T-helper 1 cell treated with Interleukin-12 subunit alpha and Interleukin-12 subunit beta and Interleukin-4 antibody, amounts not matched to agents 30 ng/mL and 1 ng/mL, for 36 hours (primary cell): ENCODE measurements around the gene PLCB4. TPM values are rescaled to one million over a fixed set of nuclear protein-coding genes. Genes with fewer than 3 reads are reported as not detected.
"Not testable (repeated sequence)": the region's sequence is repeated elsewhere in the genome, so short reads cannot be mapped to it uniquely, and the experiment has no call there.

Source experiments
- intact Hi-C: fragments of 100-400 bp; cut with micrococcal nuclease; formaldehyde crosslinking; loops from one replicate; pipeline ENCODE4 v1.15.1; 2024
- total RNA-seq: library from RNA; stranded (reverse); gene quantifications from 2 replicates; pipeline ENCODE4 v1.2.3, GENCODE V29; 2022

The PLCB4 gene
- total RNA-seq = not detected in 2 replicates

DNA sequence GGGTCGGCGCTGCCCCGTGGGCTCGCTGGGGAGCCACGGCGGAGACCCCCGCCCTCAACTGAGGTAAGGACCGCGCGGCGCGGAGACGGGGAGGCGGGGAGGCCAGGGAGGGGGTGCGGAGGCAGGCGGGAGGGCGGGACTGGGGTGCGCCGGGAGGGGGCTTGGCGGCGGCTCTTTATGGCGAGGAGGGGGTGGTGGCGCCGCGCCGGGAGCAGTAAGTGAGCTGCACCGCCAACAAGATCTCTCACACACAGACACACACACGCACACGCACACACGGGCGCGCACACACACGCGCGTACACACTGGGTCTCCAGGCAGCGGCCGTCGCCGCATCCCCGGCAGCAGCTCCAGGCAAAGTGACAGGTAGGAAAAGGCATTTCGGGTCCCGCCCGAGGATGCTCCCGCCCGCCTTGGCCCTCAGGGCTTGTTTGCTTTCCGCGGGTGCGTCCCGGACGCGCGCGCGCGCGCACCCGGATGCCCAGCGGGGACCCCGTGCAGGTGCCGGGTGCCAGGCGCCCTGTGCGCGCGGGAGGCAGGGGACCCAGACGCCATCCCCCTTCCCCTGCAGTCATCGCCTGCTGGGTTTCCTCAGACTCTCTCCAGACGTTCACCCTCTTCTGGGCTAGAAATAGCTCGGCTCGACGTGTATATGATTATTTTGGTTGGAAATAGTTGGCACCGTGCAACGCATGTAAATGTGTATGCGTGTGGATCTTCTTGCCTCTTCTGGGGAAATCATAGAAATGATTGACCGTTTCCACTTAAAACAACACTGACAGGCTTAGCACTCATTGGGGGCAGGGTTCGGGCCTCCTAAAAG is at the start of gene PLCB4:
TSS of gene PLCB4 (plus strand) at position 247 of the 823 bp plus-strand sequence. CDS start 238,728 bp downstream, outside the sequence.
- intact Hi-C loops = no loop called here

DNA sequence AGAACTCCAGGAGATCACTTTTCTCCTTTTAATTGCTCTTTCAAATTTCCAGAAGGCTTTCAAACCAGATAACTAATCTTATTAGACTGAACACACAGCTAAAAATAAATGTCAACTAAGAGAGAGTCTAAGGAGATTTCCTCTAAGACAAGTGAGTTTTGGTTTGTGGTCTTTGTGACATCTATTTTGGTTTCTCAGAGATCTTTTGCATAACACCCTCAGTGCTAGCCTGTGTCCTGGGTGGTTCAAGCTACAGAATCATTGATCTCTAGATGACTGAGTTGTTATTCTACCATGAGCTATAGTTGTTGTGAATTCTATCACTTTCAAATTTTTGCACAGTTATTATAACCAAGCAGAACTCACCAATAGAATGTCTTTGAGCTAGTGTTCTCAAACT is 49.1 kb upstream of the PLCB4 start:
- intact Hi-C loops = no loop called here

- intact Hi-C loops = no loop called here
Observed at GRCh38 chr20:9021216-9021615, 47.7 kb upstream of the PLCB4 start.

GRCh38 chr20:9021699-9022098 is 47.2 kb upstream of the PLCB4 start:
- intact Hi-C loops = no loop called here

- intact Hi-C loops = no loop called here
Observed at GRCh38 chr20:9022376-9022775, 46.5 kb upstream of the PLCB4 start.

GRCh38 chr20:9024606-9025005 is 44.3 kb upstream of the PLCB4 start:
- intact Hi-C loops = no loop called here

- intact Hi-C loops = no loop called here
Observed at GRCh38 chr20:9025011-9025410, 43.9 kb upstream of the PLCB4 start.

- intact Hi-C loops = no loop called here
Observed at GRCh38 chr20:9025643-9026042, 43.2 kb upstream of the PLCB4 start.

GRCh38 chr20:9027626-9028025 is 41.3 kb upstream of the PLCB4 start:
- intact Hi-C loops = no loop called here

DNA sequence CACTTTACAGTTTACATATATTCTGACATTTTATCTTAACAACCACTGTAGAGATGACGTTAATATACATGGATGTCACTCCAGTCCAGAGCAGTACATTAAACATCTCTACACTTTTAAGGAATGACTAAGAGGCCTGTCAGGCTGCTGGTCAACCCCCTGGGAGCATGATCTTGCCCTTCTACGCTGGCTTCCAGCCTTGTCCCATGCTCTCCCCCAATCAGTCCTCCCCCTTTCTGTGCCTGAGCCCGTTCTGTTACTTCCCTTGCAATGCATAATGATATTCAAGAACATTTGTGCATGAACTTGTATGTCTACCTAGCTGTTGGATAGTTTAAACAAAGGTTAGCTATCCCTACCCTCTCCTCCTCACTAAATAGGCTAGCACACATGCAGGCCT is 40.5 kb upstream of the PLCB4 start:
- intact Hi-C loops = no loop called here

- intact Hi-C loops = no loop called here
Observed at GRCh38 chr20:9031991-9032390, 36.9 kb upstream of the PLCB4 start.

DNA sequence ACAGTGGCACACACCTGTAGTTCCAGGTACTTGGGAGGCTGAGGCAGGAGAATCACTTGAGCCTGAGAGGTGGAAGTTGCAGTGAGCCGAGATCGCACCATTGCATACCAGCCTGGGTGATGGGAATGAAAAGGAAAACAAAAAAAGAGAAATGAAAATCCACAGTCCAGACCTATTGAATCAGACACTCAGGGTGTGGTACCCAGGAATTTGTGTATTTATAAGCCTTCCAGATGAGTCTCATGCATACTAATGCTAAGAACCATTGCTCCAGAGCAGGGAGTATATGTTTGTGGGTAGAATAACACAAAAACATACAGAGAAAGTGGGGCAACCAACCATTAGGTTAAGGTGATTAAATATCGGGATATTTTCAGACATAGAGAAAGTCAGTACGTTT is 36.1 kb upstream of the PLCB4 start:
- intact Hi-C loops = no loop called here

GRCh38 chr20:9035126-9035525 is 33.8 kb upstream of the PLCB4 start:
- intact Hi-C loops = no loop called here

DNA sequence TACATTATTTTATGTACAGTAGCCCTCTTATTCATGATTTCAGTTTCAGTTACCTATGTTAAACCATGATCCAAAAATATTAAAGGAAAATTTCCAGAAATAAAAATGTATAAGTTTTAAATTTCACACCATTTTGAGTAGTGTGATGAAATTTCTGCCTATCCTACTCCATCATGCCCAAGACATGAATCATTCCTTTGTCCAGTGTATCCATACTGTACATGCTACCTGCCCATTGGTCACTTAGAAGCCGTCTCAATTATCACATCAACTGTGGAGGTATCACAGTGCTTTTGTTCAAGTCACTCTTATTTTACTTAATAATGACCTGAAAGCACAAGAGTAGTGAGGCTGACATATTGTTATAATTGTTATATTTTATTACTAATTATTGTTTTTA is 32.3 kb upstream of the PLCB4 start:
- intact Hi-C loops = no loop called here

DNA sequence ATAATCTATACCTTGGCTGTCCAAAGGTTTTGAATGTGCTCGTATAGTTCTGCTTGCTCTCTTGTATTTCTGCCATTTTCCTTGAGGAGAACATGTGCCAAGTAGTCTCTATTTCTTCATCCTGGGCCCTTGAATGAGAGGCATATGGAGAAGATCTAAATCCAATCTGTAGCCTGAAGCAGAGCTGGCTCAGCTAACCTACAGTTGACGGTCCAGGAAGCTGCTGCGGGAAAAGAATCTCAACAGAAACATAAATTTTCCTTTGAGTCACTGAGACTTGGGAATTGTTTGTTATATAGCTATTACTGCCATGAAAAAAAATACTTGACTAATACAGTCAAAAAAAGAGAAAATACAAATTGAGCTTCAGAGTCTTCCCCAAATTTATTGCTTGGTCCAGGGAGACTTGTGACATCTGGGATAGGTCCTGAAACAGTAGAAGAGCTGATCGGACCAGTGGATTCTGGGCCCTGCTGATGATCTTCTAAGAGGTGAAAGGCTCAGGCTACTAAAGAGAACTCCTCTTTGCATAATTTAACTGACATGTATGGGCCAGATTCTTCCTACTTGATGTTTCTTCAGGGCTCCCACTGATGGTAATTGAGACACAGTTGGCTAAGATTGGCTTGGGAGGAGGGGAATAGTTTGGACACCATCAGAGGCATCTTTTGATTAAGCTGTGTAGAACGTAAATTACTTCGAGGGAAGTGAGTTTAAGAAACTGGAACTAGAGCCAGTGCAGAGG is 29.9 kb upstream of the PLCB4 start:
- intact Hi-C loops = no loop called here

DNA sequence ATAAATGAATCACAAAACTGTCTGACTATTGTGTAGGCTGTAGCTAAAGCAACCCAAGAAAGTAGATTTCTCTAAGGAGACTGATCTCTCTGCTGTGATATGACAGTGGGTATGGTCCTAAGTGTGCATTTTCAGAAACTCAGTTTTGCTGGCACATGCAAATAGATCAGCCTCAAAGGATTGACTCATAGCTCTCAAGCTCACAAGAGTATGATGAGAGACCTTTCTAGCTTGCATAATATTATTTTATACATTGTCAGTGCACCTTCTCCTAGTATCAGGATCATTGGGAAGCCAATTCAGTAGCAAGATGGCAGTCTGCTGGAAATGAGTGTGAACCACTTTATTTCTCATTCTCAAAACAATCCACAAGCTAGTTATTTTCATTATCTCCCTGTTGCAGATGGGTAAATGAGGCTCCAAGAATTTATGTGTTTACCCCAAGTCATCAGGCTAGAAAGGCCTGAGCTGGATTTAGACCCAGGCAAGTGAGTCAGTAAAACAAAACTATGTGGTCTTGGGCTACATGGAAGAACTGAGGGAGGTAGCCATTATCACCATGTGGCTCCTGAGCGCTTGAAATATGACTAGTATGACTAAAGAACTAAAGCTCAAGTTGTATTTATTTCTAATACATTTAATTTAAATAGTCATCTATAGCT is 27.9 kb upstream of the PLCB4 start:
- intact Hi-C loops = no loop called here

DNA sequence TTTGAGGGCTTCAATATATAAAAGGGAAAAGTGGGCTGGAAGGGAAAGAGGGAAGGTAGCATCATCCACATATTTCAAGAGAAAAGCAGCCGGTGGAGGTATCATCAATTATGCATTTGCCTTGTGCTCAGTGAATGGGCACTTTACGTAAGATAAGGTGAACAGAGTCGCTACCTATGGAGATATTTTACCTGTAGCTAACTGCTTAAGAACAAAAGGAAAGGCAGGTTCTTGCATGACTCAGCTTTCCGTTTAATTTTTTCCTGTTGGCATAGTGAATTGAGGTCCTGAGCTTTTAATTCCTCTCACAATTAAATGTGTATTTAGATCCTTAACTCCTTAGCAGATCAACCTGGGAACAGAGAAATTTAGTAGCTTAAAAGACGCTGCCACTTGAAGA is 25.5 kb upstream of the PLCB4 start:
- intact Hi-C loops = no loop called here

DNA sequence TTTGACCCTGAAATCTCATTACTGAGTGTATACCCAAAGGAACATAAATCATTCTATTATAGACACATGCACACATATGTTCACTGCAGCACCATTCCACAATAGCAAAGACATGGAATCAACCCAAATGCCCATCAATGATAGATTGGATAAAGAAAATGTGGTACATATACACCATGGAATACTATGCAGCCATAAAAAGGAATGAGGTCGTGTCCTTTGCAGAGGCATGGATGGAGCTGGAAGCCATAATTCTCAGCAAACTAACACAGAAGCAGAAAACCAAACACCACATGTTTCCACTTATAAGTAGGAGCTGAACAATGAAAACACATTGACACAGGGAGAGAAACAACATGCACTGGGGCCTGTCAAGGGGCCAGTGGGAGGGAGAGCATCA is 21.0 kb upstream of the PLCB4 start:
- intact Hi-C loops = not testable (repeated sequence)

- intact Hi-C loops = no loop called here
Observed at GRCh38 chr20:9051508-9051907, 17.4 kb upstream of the PLCB4 start.

- intact Hi-C loops = no loop called here
Observed at GRCh38 chr20:9052136-9052535, 16.8 kb upstream of the PLCB4 start.

GRCh38 chr20:9053108-9053507 is 15.8 kb upstream of the PLCB4 start:
- intact Hi-C loops = no loop called here

DNA sequence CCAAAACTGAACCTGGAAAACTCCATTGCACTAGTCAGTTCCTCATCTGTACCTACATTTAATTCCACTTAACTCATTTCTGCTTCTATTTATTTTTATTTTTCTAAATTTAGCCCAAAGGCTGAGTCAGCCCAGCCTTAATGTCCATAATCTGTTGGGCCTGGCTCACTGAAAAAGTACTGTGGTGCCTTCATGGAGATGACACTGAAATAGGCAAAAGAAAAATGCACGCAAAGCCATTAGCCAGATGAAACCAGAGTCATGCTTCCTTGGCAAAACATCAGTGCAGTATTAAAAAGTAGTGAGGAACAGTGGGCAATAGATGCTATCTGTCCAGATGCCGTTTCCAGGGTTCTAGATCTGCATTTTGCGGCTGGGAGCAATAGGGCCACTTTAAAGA is 14.7 kb upstream of the PLCB4 start:
- intact Hi-C loops = no loop called here
